ENCODE measurements around the gene HSPG2. TPM values are rescaled to one million over a fixed set of nuclear protein-coding genes. Genes with fewer than 3 reads are reported as not detected.
"Not testable (repeated sequence)": the region's sequence is repeated elsewhere in the genome, so short reads cannot be mapped to it uniquely, and the experiment has no call there.

The HSPG2 gene
- total RNA-seq, 2 experiments from 2014 or later: 3.2 to 3.8 TPM

- H3K4me1 Mint-ChIP-seq (ENCODE audit: low read depth): peaks cover 28% of the 10 kb centered on the region
- ChIA-PET POLR2A (no interaction called here), CTCF (no interaction called here)
- no peak for ATAC-seq
- H3K27ac Mint-ChIP-seq: no peak overlapping the region
- no peak overlapping the region for H3K4me3 Mint-ChIP-seq
- no peak for DNase-seq
- H3K27me3 Mint-ChIP-seq (ENCODE audit: low read depth): no peaks in the 10 kb centered on the region
- no peaks in the 10 kb centered on the region for H3K9me3 Mint-ChIP-seq (ENCODE audit: insufficient read depth)
- no peaks in the 10 kb centered on the region for H3K36me3 Mint-ChIP-seq (ENCODE audit: low read depth)
Measured at GRCh38 chr1:21952786-21953520, 15.8 kb upstream of the HSPG2 start.

- peaks cover 15% of the 10 kb centered on the region for H3K4me1 Mint-ChIP-seq (ENCODE audit: low read depth)
- H3K9me3 Mint-ChIP-seq (ENCODE audit: insufficient read depth): no peaks in the 10 kb centered on the region
- no peaks in the 10 kb centered on the region for H3K36me3 Mint-ChIP-seq (ENCODE audit: low read depth)
- no peaks in the 10 kb centered on the region for H3K27me3 Mint-ChIP-seq (ENCODE audit: low read depth)
- ATAC-seq (no peak), DNase-seq (no peak)
- H3K27ac Mint-ChIP-seq: no peak overlapping the region
- POLR2A ChIA-PET: no interaction called here
- H3K4me3 Mint-ChIP-seq: no peak overlapping the region
- CTCF ChIA-PET: interaction anchor here (1.1 to 1.3 kb wide), 2 partner anchors 12 to 15 kb away, joined by 4 to 6 read pairs; no protein-coding TSS in a partner anchor
Measured at GRCh38 chr1:21951226-21951870, 14.2 kb upstream of the HSPG2 start.

GRCh38 chr1:21950734-21951133 is 13.6 kb upstream of the HSPG2 start:
- ATAC-seq (no peak), DNase-seq (no peak)
- ChIA-PET POLR2A (no interaction called here), CTCF (interaction anchor here (1.1 kb wide), 1 partner anchor 15 kb away, joined by 4 read pairs; no protein-coding TSS in a partner anchor)
- Mint-ChIP-seq H3K4me3 (no peak overlapping the region), H3K27ac (no peak overlapping the region), H3K9me3 (ENCODE audit: insufficient read depth) (no peaks in the 10 kb centered on the region), H3K27me3 (ENCODE audit: low read depth) (no peaks in the 10 kb centered on the region), H3K36me3 (ENCODE audit: low read depth) (no peaks in the 10 kb centered on the region), H3K4me1 (ENCODE audit: low read depth) (peaks cover 9% of the 10 kb centered on the region)

- Mint-ChIP-seq H3K4me3 (no peak overlapping the region), H3K9me3 (ENCODE audit: insufficient read depth) (no peaks in the 10 kb centered on the region), H3K36me3 (ENCODE audit: low read depth) (no peaks in the 10 kb centered on the region), H3K4me1 (ENCODE audit: low read depth) (peaks cover 3% of the 10 kb centered on the region), H3K27ac (no peak overlapping the region), H3K27me3 (ENCODE audit: low read depth) (no peaks in the 10 kb centered on the region)
- ATAC-seq: no peak
- ChIA-PET POLR2A (interaction anchor here (0.6 kb wide), 1 partner anchor 15 kb away, joined by 3 read pairs; no protein-coding TSS in a partner anchor), CTCF (interaction anchor here (1.0 kb wide), 1 partner anchor 16 kb away, joined by 4 read pairs; no protein-coding TSS in a partner anchor)
- no peak for DNase-seq
Measured at GRCh38 chr1:21946836-21947587, 9.9 kb upstream of the HSPG2 start.

GRCh38 chr1:21944733-21945073 is 7.6 kb upstream of the HSPG2 start:
- POLR2A ChIA-PET: no interaction called here
- DNase-seq (no peak), ATAC-seq (no peak)
- Mint-ChIP-seq H3K27ac (no peak overlapping the region), H3K4me1 (ENCODE audit: low read depth) (peaks cover 3% of the 10 kb centered on the region), H3K27me3 (ENCODE audit: low read depth) (no peaks in the 10 kb centered on the region), H3K36me3 (ENCODE audit: low read depth) (no peaks in the 10 kb centered on the region), H3K4me3 (no peak overlapping the region), H3K9me3 (ENCODE audit: insufficient read depth) (no peaks in the 10 kb centered on the region)
- CTCF ChIA-PET: no interaction called here

- POLR2A ChIA-PET; H3K9me3 Mint-ChIP-seq (ENCODE audit: insufficient read depth); DNase-seq; H3K27me3 Mint-ChIP-seq (ENCODE audit: low read depth); H3K4me1 Mint-ChIP-seq (ENCODE audit: low read depth); H3K4me3 Mint-ChIP-seq; H3K27ac Mint-ChIP-seq; ATAC-seq; CTCF ChIA-PET; H3K36me3 Mint-ChIP-seq (ENCODE audit: low read depth): not testable (repeated sequence)
Measured at GRCh38 chr1:21942959-21943640, 6.0 kb upstream of the HSPG2 start.

- Mint-ChIP-seq H3K27ac (no peak overlapping the region), H3K4me3 (no peak overlapping the region), H3K27me3 (ENCODE audit: low read depth) (peaks cover 12% of the 10 kb centered on the region), H3K36me3 (ENCODE audit: low read depth) (no peaks in the 10 kb centered on the region), H3K4me1 (ENCODE audit: low read depth) (peaks cover 7% of the 10 kb centered on the region), H3K9me3 (ENCODE audit: insufficient read depth) (no peaks in the 10 kb centered on the region)
- ATAC-seq (no peak), DNase-seq (no peak)
- ChIA-PET POLR2A (no interaction called here), CTCF (no interaction called here)
Measured at GRCh38 chr1:21942464-21942863, 5.4 kb upstream of the HSPG2 start.

GRCh38 chr1:21941370-21941769 is 4.3 kb upstream of the HSPG2 start:
- no peak for ATAC-seq
- ChIA-PET CTCF (no interaction called here), POLR2A (no interaction called here)
- H3K27ac Mint-ChIP-seq: no peak overlapping the region
- no peaks in the 10 kb centered on the region for H3K9me3 Mint-ChIP-seq (ENCODE audit: insufficient read depth)
- H3K4me1 Mint-ChIP-seq (ENCODE audit: low read depth): peaks cover 6% of the 10 kb centered on the region
- DNase-seq: no peak
- H3K27me3 Mint-ChIP-seq (ENCODE audit: low read depth): peaks cover 14% of the 10 kb centered on the region
- no peak overlapping the region for H3K4me3 Mint-ChIP-seq
- H3K36me3 Mint-ChIP-seq (ENCODE audit: low read depth): no peaks in the 10 kb centered on the region

- H3K4me3 Mint-ChIP-seq: no peak overlapping the region
- DNase-seq: no peak
- H3K36me3 Mint-ChIP-seq (ENCODE audit: low read depth): no peaks in the 10 kb centered on the region
- peaks cover 9% of the 10 kb centered on the region for H3K4me1 Mint-ChIP-seq (ENCODE audit: low read depth)
- ChIA-PET CTCF (interaction anchor here (0.9 to 1.2 kb wide), 3 partner anchors 9 to 31 kb away, joined by 3 read pairs; no protein-coding TSS in a partner anchor), POLR2A (no interaction called here)
- ATAC-seq: no peak
- no peak overlapping the region for H3K27ac Mint-ChIP-seq
- H3K27me3 Mint-ChIP-seq (ENCODE audit: low read depth): peaks cover 22% of the 10 kb centered on the region
- H3K9me3 Mint-ChIP-seq (ENCODE audit: insufficient read depth): no peaks in the 10 kb centered on the region
Measured at GRCh38 chr1:21940492-21940891, 3.4 kb upstream of the HSPG2 start.

GRCh38 chr1:21939650-21940374 is 2.7 kb upstream of the HSPG2 start:
- ChIA-PET CTCF (interaction anchor here (0.9 to 1.2 kb wide), 3 partner anchors 10 to 30 kb away, joined by 3 read pairs; no protein-coding TSS in a partner anchor), POLR2A (no interaction called here)
- H3K9me3 Mint-ChIP-seq (ENCODE audit: insufficient read depth): no peaks in the 10 kb centered on the region
- no peak for DNase-seq
- H3K4me1 Mint-ChIP-seq (ENCODE audit: low read depth): peaks cover 10% of the 10 kb centered on the region
- peaks cover 24% of the 10 kb centered on the region for H3K27me3 Mint-ChIP-seq (ENCODE audit: low read depth)
- H3K36me3 Mint-ChIP-seq (ENCODE audit: low read depth): no peaks in the 10 kb centered on the region
- no peak for ATAC-seq
- H3K27ac Mint-ChIP-seq: no peak overlapping the region
- H3K4me3 Mint-ChIP-seq: no peak overlapping the region
